Epithelial cell of proximal tubule (primary cell): ENCODE data around the gene FBN1. TPM values are rescaled to one million over a fixed set of nuclear protein-coding genes. Genes with fewer than 3 reads are reported as not detected.

Source experiments
- DNase-seq: peaks from one replicate; pipeline ENCODE4 v3.0.0-alpha.2; 2011; ENCODE audit warnings: low read depth
- H3K4me3 ChIP-seq: 2 replicates; pipeline ENCODE4 v1.5.1; 2011; ENCODE audit warnings: low read depth, mild to moderate bottlenecking, low read length
- CTCF ChIP-seq: conservative IDR thresholded peaks from 2 replicates; pipeline ENCODE4 v1.5.1; 2012; ENCODE audit warnings: low read depth, mild to moderate bottlenecking, low read length
- total RNA-seq: library from RNA; depleted of rRNA; stranded (reverse); fragments of >200 nt; gene quantifications from 2 replicates; pipeline ENCODE4 v1.2.3, GENCODE V29; 2015

The FBN1 gene
- total RNA-seq, 1 donor from 2014 or later, result 75.2 TPM

GRCh38 chr15:48532946-48533345 is 112.6 kb downstream of the FBN1 start:
- no peak for TF ChIP-seq CTCF
- no peak overlapping the region for H3K4me3 ChIP-seq
- DNase-seq, result no peak

DNA sequence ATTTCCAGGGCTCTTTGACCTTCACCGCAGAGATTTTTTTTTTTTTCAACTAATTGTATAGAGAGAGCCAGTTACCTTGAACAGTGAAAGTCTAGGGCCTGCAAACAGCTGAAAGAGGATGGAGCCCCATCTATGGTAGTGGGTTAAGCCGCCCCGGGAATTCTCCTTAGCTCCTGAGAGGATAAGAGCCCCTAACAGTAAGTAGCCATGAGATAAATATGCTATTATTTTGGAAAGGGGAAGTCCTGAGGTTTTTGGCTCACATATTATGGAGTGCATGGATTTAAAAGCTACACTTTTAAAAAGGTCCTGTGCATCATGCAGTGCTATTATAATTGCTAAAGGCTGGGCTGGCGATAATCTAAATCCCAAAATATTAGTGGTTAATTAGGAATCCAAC is 115.0 kb downstream of the FBN1 start:
- DNase-seq, result no peak
- no peak overlapping the region for H3K4me3 ChIP-seq
- no peak for TF ChIP-seq CTCF

DNA sequence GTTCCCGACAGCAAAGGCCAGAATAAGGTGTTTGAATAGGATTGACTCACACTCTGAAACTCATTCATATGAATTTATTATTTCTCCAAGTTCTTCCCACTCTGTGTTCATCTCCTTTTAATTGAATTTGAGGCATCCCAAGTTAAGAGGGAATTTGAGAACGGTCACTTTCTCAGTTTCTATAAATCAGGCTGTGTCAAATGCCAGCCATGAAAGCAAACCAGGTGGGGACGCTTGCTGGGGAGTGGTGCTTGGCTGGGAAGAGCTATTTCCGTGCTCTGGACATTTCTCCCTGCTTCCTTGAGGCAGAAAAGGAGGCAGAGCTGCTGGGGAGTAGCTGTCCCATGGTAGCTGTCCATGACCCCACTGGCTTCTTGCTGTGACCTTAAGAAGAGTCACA is 116.6 kb downstream of the FBN1 start:
- H3K4me3 ChIP-seq, result no peak overlapping the region
- TF ChIP-seq CTCF, result no peak
- DNase-seq, result no peak

DNA sequence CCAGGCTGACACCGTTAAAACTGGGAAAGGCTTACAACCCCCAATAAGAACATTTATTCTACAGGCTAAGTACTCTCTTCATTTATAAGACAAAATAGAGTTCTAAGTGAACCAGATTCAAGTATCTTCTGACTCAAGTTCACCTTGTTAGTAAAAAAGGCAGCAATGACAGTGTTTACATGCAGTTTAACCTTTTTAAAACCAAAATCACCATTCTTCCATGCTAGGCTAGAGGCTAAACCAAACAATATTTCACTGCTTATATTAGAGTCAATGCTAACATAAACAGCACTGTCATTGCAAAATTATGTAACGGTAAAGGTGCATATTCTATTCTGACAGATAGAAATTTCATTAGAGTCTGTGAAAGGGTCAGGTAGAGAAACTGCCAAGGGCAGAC is 118.0 kb downstream of the FBN1 start:
- no peak for DNase-seq

GRCh38 chr15:48522911-48523310 is 122.6 kb downstream of the FBN1 start:
- TF ChIP-seq CTCF, result no peak
- no peak for DNase-seq
- no peak overlapping the region for H3K4me3 ChIP-seq

More for the DNA sequence above, 118.0 kb downstream of the FBN1 start:
- H3K4me3 ChIP-seq, result no peak overlapping the region
- no peak for TF ChIP-seq CTCF

DNA sequence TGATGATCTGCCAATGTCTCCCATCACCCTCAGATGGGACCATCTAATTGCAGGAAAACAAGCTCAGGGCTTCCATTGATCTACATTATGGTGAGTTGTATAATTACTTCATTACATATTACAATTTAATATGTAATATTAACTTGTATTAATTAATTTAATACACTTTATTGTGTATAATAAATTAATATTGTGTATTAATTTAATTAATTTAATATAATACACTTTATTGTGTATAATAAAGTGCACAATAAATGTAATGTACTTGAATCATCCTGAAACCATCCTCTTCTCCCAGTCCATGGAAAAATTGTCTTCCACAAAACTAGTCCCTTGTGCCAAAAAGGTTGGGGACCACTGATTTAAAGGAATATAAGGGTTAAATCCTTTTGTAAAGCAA is 123.4 kb downstream of the FBN1 start:
- no peak for TF ChIP-seq CTCF
- DNase-seq, result no peak
- H3K4me3 ChIP-seq, result no peak overlapping the region

DNA sequence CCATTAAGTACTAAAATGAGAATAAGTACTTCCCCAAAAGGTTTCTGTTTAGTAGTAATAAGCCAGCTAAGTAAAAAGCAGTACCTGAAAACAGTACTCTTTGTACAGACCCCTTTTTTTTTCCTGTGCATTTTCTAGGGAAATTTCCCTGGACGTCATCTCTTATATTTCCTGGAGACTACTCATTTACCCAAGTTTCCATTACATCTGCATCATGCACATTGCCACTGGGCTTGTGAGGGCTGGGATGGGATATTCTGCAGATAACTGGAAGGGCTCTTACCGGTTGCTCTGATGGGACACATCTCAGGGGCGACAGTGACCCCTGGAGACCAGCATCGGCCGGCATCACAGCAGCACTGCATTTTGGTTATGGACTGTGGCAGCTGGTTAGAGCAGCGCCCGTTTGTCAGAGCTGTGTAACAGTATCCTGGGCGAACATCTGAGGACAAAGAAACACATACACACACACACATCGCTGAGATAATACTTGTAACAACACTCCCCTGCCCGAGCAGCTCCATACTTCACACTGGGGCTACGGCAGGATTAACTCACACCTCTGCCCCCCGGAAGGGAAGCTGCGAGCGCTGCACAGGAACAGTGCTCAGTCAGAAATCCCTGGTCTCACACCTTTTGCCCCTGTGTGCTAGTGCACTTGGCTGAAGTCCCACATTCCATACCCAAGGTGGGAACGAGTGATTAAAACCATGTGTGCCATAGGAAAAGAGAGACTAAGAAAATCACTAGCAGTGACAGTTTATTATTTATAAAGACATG is 124.9 kb downstream of the FBN1 start:
- H3K4me3 ChIP-seq, result no peak overlapping the region
- no peak for TF ChIP-seq CTCF
- no peak for DNase-seq
